GM21576 (cell line): ENCODE measurements around the gene RAB11FIP5.
"Not testable (repeated sequence)": the region's sequence is repeated elsewhere in the genome, so short reads cannot be mapped to it uniquely, and the experiment has no call there.

Experiments
- ATAC-seq: cut with Tn5 transposase; IDR thresholded peaks from one replicate; pipeline ENCODE4 v1.9.1; 2021; ENCODE audit warnings: mild to moderate bottlenecking, moderate library complexity; ENCODE audit not compliant: unreplicated experiment

The RAB11FIP5 gene

DNA sequence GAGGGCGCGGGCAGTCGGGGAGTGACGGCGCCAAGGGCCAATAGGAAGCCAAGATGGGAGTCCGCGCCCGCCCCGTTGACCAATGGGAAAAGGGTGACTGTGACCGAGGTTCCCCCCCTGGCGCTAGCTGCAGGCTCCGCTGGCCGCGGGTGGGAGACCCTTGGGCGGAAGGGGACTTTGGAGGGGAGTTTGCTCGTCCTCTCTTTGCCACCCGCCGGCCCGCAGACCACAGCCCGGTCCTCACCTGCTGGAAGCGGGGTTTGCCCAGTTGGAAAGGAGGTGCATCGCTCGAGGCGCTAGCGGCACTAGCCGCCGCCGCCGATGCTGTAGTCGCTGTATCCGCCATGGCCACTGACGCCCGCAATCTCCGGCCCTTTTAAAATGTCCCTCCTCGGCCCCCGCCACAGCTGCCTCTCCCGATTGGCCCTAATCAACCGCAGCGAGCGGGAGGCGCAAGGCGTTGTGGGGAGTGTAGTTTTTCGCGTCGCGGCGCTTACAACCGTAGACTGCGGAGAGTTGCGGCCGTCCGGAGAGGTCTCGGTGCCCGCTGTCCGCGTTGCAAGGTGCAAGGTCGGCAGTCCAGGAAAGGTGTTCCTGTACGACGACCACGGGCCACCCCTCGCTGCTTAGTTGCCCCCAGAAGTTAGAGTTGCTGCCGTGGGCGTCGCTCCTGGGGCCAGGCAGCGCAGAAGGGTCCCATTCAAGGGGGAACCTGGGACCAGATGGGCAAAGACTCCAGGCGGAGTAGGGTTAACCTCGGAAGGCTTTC is 41.2 kb downstream of the RAB11FIP5 start, which contains the start of gene SFXN5:
SFXN5 (minus strand) TSS at position 353 of the 769 bp plus-strand sequence; CDS start at position 346, 7 bp downstream.
- peak; percentile 95 for ATAC-seq

GRCh38 chr2:73070643-73071359 is 41.9 kb downstream of the RAB11FIP5 start:
- ATAC-seq: peak; percentile 15

- no peak for ATAC-seq
Measured at GRCh38 chr2:73069855-73070642, 42.7 kb downstream of the RAB11FIP5 start.

GRCh38 chr2:73069041-73069854 is 43.5 kb downstream of the RAB11FIP5 start:
- no peak for ATAC-seq

GRCh38 chr2:73068147-73068546 is 44.6 kb downstream of the RAB11FIP5 start:
- no peak for ATAC-seq

- no peak for ATAC-seq
Measured at GRCh38 chr2:73067043-73067442, 45.7 kb downstream of the RAB11FIP5 start.

DNA sequence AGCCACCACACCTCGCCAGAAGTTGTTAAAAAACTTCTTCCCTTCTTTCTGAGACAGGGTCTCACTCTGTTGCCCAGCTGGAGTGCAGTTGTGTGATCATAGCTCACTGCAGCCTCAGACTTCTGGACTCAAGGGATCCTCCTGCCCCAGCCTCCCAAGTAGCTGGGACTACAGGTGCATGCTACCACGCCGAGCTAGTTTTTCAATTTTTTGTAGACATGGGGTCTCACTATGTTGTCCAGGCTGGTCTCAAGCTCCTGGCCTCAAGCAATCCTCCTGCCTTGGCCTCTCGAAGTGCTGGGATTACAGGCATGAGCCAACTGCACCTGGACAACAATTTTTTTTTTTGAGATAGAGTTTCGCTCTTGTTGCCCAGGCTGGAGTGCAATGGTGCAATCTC is 47.7 kb downstream of the RAB11FIP5 start:
- not testable (repeated sequence) for ATAC-seq

- no peak for ATAC-seq
Measured at GRCh38 chr2:73063909-73064875, 48.6 kb downstream of the RAB11FIP5 start.

GRCh38 chr2:73063472-73063871 is 49.3 kb downstream of the RAB11FIP5 start:
- ATAC-seq: no peak

DNA sequence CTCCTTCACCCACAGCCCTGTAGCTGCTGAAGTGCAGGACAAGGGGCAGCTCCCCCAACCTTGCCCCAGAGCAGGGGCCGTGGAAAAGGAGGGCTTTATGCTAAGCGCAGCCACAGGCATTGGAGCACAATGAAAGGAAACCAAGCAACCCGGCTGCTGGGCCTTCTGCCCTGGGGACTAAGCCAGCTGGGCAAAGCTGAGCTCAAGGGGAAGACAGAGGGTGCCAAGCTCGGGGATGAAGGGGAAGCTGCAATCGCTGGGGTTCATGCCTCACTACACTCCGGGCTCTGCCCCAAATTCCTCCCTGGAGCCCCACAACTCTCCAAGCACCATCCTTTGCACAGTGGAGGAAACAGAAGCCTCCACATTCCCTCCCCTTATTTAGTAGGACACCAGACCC is 53.6 kb downstream of the RAB11FIP5 start:
- ATAC-seq: no peak

DNA sequence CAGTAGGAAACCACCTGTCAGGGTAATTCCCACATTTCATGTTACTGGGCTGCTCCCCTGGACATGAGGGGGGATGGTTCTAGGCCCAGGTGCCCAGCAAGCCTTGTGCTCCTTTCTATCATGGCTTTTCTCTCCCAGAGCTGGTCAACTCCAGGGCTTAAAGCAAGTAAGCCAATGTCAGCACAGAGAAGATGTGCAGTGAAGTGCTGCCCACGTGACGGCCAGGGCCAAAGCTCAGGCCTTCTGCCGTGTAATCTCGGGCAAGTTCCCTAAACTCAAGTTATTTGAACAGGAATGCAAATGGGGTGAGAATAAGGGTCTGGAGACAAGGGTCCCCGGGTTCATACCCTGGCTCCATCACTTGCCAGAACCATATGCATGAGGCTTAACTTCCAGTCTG is 57.8 kb downstream of the RAB11FIP5 start:
- no peak for ATAC-seq

DNA sequence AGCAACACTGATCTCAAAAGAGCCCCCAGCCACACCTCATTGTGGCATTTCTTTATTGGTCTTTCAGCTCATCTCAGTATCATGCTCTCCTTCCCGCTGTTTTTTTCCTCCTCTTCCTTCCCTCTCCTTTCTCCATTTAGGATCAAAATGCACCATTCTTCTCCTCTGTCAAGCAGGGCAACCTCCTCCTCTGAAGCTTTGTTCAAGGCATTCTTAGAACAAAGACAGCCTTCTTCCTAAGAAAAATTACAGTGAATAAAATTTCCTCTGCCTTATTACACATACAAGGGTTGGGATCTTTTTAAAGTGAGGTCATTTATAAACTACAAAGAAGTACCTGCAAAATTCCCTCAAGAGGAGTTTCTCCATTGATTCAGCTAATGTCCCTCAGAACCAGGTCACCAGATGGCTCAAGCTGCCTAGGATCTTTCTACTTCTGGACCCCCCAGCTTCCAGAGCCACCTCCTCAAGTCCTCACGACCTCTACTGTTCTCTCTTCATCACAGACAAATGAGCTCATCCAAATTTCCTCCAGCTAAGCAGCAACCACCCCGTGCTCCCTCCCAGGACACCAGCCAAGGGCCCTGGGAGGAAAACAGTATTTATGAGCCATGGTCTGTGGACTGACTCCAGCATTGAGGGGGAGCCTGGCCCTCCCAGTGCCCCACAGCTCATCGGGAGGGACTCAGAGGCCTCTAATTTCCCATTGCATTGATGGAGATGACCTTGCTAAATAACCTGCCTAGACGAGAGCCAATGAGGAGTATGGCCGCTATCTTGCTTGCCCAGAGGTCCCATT is 59.2 kb downstream of the RAB11FIP5 start:
- no peak for ATAC-seq

GRCh38 chr2:73050121-73050545 is 62.6 kb downstream of the RAB11FIP5 start:
- ATAC-seq: no peak

DNA sequence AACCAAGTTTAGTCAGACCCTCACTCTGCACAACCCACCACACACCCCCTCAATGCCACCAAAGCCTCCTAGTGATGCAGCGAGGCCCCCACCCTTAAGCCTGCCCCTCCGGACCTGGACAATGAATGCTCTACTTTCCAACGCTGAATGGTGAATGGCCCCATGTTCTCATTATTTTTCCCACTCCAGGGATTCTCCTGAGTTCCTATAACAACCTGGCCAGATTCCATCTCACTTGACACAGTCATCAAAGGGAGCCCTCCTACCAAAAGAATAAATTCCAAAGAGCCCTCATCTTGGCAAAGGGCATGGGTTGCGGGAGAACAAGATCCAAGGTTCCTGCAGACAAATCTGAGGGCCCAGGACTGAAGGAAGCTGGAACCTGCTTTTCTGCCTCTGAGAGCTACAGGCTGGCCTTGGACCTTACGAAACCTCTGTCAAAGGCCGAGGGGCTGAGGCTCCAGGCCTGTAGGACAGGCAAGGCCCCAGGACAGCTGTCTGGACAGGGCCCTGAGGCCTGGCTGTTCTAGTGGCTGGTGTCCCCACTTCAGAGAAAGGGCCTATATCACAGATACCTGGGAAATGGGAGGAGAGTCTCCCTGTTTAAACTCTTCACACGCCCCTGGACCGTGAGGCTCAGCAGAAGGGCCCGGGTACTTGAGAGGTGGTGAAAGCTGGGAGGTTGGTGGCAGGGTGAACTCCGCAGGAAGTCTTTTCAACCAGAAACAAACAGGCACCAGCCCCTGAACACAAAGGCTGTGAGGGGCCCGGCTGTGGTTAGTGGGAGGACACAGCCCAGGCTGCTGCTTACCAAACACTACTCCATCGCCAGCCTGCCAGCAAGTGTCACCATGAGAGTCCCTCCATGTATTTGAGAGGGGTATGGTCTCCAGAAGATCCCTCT is 68.6 kb downstream of the RAB11FIP5 start:
- ATAC-seq: no peak

GRCh38 chr2:73043276-73043675 is 69.5 kb downstream of the RAB11FIP5 start:
- ATAC-seq: no peak

DNA sequence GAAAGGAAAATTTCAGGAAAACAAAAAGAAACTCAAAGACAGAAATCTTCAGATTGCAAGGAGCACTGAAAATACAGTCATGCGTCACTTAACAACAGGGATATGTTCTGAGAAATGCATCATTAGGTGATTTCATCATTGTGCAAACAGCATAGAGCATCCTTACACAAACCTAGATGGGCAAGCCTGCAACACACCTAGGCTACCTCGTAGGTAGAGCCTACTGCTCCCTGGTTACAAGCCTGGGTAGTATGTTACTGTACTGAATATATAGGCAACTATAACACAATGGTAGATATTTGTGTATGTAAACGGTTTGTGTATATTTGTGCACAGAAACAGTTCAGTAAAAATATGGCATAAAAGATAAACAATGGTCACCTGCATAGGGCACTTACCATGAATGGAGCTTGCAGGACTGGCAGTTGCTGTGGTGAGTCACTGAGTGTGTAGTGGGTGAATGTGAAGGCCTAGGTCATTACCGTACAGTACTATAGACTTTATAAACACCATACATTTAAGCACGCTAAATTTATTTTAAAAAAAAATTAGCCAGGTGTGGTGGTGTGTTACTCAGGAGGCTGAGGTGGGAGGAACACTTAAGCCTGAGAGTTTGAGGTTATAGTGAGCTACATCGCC is 74.7 kb downstream of the RAB11FIP5 start:
- ATAC-seq: no peak

DNA sequence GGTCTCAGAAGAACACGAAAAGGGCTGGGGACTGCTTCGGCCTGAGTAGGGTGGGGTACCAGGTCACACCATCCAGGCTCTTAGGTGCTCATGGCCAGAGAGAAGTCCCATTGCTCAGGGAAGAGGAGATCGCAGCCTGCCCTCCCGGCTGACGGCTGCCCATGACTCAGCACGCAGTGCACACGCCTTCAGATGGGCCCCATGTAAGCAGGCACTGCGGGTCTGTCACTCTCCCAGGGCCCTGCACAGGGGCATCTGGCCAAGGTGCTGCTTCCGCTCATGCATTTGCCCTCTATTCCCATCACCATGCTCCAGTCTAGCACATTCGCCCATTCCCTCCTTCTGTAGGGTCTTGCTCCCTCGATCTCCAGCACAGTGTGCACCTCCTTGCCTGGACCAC is 76.0 kb downstream of the RAB11FIP5 start:
- ATAC-seq: no peak
